ENCODE data around the gene EEA1. TPM values are rescaled to one million over a fixed set of nuclear protein-coding genes. Genes with fewer than 3 reads are reported as not detected.
"Not testable (repeated sequence)": the region's sequence is repeated elsewhere in the genome, so short reads cannot be mapped to it uniquely, and the experiment has no call there.

Gene EEA1
- total RNA-seq, 1 donor from 2014 or later: 12.0 TPM

DNA sequence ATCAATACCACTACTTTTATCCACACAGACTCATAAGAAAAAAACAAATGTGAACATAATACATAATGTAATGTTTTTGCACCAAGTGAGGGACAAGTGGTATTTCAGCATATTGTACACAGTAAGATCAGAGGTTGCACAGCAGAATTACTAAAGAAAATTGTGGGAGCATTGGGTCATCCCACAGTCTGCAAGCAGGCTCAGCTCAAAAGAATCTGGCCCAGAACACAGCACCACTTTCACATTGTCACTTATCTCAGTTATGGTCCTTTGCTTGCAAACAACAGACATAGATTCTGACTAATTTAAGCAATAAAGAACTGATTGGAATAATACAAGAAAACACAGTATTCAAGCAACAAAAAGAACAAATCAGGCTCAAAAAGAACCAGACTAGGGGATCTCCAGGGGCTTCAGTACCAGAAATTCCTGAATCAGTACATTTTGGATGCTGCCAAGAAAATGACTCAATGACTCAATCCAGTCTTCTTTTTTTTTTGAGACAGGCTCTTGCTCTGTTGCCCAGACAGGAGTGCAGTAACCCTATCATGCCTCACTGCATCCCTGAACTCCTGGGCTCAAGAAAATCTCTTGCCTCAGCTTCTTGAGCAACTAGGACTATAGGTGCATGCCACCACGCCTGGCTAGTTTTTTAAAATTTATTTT lies 42.9 kb upstream of the EEA1 start:
- Mint-ChIP-seq H3K27ac (ENCODE audit: unreplicated experiment) (no peak overlapping the region), H3K36me3 (ENCODE audit: unreplicated experiment) (no peaks in the 10 kb centered on the region), H3K27me3 (ENCODE audit: unreplicated experiment) (no peaks in the 10 kb centered on the region), H3K4me1 (ENCODE audit: low read depth, unreplicated experiment) (peaks cover 4% of the 10 kb centered on the region), H3K9me3 (ENCODE audit: unreplicated experiment) (no peaks in the 10 kb centered on the region), H3K4me3 (ENCODE audit: unreplicated experiment) (no peak overlapping the region)
- TF ChIP-seq CTCF (IDR thresholded peaks at IDR 0.05; ENCODE audit: partially characterized antibody, unreplicated experiment): no peak
- no peak for DNase-seq

- no peak overlapping the region for H3K4me3 Mint-ChIP-seq (ENCODE audit: unreplicated experiment)
- no peak for DNase-seq
- peaks cover 4% of the 10 kb centered on the region for H3K4me1 Mint-ChIP-seq (ENCODE audit: low read depth, unreplicated experiment)
- TF ChIP-seq CTCF (IDR thresholded peaks at IDR 0.05; ENCODE audit: partially characterized antibody, unreplicated experiment): no peak
- H3K36me3 Mint-ChIP-seq (ENCODE audit: unreplicated experiment): no peaks in the 10 kb centered on the region
- H3K9me3 Mint-ChIP-seq (ENCODE audit: unreplicated experiment): peaks cover 1% of the 10 kb centered on the region
- no peaks in the 10 kb centered on the region for H3K27me3 Mint-ChIP-seq (ENCODE audit: unreplicated experiment)
- H3K27ac Mint-ChIP-seq (ENCODE audit: unreplicated experiment): no peak overlapping the region
Observed at GRCh38 chr12:92968176-92968813, 39.2 kb upstream of the EEA1 start.

DNA sequence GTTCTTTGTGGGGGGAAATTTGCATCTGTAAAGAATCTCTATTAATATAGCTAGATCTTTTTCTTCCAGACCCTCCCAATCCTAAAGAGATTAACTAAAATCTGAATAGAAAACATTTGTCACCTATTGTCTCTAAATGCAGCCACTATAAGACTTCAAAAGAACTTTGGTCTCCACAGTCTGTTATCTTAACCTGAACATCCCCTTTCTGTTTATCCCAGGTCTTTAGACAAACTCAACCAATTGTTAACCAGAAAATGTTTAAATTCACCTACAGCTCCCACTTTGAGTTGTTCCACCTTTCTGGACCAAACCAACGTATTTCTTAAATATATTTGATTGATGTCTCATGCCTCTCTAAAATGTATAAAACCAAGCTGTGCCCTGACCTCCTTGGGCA lies 35.3 kb upstream of the EEA1 start:
- H3K4me1 Mint-ChIP-seq (ENCODE audit: low read depth, unreplicated experiment); H3K27me3 Mint-ChIP-seq (ENCODE audit: unreplicated experiment); DNase-seq; H3K4me3 Mint-ChIP-seq (ENCODE audit: unreplicated experiment); H3K9me3 Mint-ChIP-seq (ENCODE audit: unreplicated experiment); H3K27ac Mint-ChIP-seq (ENCODE audit: unreplicated experiment); H3K36me3 Mint-ChIP-seq (ENCODE audit: unreplicated experiment): not testable (repeated sequence)

GRCh38 chr12:92961949-92962348 lies 32.9 kb upstream of the EEA1 start:
- H3K4me1 Mint-ChIP-seq (ENCODE audit: low read depth, unreplicated experiment): peaks cover 3% of the 10 kb centered on the region
- H3K27ac Mint-ChIP-seq (ENCODE audit: unreplicated experiment): no peak overlapping the region
- H3K27me3 Mint-ChIP-seq (ENCODE audit: unreplicated experiment): peaks cover 2% of the 10 kb centered on the region
- DNase-seq: no peak
- peaks cover 7% of the 10 kb centered on the region for H3K9me3 Mint-ChIP-seq (ENCODE audit: unreplicated experiment)
- H3K4me3 Mint-ChIP-seq (ENCODE audit: unreplicated experiment): no peak overlapping the region
- no peak for TF ChIP-seq CTCF (IDR thresholded peaks at IDR 0.05; ENCODE audit: partially characterized antibody, unreplicated experiment)
- no peaks in the 10 kb centered on the region for H3K36me3 Mint-ChIP-seq (ENCODE audit: unreplicated experiment)

DNA sequence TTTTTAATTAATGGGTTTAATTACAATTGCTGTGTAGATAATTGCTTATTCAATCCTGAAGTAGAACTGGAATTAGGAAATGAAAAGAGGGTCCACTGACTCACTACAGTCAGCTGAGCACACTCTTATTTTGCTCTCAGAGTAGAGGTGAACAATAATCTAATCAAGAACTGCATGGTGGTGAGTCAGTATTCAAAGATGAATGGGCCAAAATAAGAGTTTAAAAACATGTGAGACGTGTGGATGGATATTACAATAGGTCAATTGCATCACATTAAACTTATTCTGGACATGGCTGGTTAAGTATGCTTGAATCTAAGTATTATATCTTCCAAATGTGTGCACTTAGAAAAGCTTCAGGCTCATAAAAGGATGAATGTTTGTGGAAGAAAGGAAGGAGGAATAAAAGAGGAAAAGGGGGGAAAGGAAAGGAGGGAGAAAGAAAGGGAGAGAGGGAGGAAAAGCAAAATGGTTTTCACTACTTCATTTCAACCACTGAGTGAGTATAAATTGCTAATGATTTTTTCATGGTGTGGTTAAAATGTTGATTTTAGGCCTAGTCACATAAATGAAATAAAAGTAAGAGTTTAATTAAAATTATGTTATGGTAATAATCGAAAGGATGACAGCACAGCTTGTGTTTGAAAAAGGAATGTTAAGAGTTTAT lies 27.0 kb upstream of the EEA1 start:
- no peak overlapping the region for H3K27ac Mint-ChIP-seq (ENCODE audit: unreplicated experiment)
- H3K4me3 Mint-ChIP-seq (ENCODE audit: unreplicated experiment): no peak overlapping the region
- H3K27me3 Mint-ChIP-seq (ENCODE audit: unreplicated experiment): peaks cover 2% of the 10 kb centered on the region
- peaks cover 3% of the 10 kb centered on the region for H3K4me1 Mint-ChIP-seq (ENCODE audit: low read depth, unreplicated experiment)
- peaks cover 10% of the 10 kb centered on the region for H3K36me3 Mint-ChIP-seq (ENCODE audit: unreplicated experiment)
- TF ChIP-seq CTCF (IDR thresholded peaks at IDR 0.05; ENCODE audit: partially characterized antibody, unreplicated experiment): no peak
- H3K9me3 Mint-ChIP-seq (ENCODE audit: unreplicated experiment): peaks cover 9% of the 10 kb centered on the region
- DNase-seq: no peak
